ENCODE measurements around the gene ANKRD13A.

ANKRD13A gene

DNA sequence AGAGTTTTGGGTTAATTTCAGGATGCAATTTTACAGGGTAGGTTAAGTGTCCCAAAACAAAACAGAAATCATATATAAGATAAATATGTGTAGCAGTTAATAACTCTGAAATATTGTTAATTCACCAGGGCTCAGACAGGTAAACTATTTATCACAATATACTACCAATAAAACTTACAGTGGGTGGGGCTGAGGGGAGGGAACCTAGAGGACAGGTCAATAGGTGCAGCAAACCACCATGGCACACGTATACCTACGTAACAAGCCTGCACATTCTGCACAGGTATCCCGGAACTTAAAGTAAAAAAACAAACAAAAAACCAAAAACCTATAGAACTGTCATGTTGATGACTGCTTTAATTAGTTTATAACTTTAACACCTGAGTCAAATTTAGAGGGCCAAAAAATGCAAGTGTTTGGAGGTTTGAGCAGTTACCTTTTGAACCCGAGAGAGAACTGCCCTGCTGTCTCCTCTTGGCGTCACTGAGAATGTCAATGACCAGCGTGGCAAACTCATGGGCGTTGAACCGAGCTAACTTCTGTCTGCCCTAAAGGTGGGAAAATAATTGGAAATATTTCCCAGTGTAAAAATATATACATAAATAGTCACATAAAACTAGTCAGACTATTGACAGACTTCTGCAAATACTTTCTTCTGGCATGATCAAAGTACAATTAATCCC is 39.7 kb upstream of the ANKRD13A start:
- Histone ChIP-seq H3K9ac (ENCODE audit: insufficient read length) (no peak overlapping the region), H3K9me3 (ENCODE audit: low read depth, low read length) (no peaks in the 10 kb centered on the region), H3K36me3 (ENCODE audit: insufficient read depth, low read length) (peaks cover 19% of the 10 kb centered on the region), H3K4me3 (no peak overlapping the region), H3K27ac (no peak overlapping the region)
- TF ChIP-seq FOXP2 (optimal IDR thresholded peaks at IDR 0.05; ENCODE audit: control extremely low read depth, extremely low read length, insufficient read depth) (no peak), EZH2 (IDR thresholded peaks at IDR 0.05) (no peak), POLR2AphosphoS5 (IDR thresholded peaks at IDR 0.05; ENCODE audit: borderline replicate concordance, low read depth, low read length) (no peak)
- no peak for DNase-seq (ENCODE audit: low read depth, low spot score)

DNA sequence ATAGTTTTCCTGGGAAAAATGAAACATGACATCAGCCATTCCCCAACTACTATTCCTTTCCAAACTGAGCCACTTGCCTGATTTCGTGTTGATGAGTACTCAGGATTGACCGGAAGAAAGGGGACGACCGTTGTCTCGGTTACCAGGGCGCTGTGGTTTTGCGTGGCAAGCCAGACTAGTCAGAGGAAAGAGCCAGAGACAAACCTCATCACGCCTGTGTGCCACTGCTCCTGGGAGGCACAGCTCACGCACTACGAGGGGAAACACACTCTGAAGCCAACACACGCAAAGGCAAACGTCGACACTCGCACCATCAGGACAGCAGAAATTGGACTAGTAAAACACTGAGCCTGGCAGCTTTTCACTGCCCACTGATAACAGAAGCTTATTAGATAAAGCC is 38.0 kb upstream of the ANKRD13A start:
- no peak for TF ChIP-seq FOXP2 (optimal IDR thresholded peaks at IDR 0.05; ENCODE audit: control extremely low read depth, extremely low read length, insufficient read depth)
- no peak for TF ChIP-seq EZH2 (IDR thresholded peaks at IDR 0.05)
- TF ChIP-seq POLR2AphosphoS5 (IDR thresholded peaks at IDR 0.05; ENCODE audit: borderline replicate concordance, low read depth, low read length), result no peak
- DNase-seq (ENCODE audit: low read depth, low spot score), result no peak
- H3K27ac ChIP-seq, result no peak overlapping the region
- no peak overlapping the region for H3K9ac ChIP-seq (ENCODE audit: insufficient read length)
- no peaks in the 10 kb centered on the region for H3K9me3 ChIP-seq (ENCODE audit: low read depth, low read length)
- peaks cover 26% of the 10 kb centered on the region for H3K36me3 ChIP-seq (ENCODE audit: insufficient read depth, low read length)
- H3K4me3 ChIP-seq, result no peak overlapping the region

DNA sequence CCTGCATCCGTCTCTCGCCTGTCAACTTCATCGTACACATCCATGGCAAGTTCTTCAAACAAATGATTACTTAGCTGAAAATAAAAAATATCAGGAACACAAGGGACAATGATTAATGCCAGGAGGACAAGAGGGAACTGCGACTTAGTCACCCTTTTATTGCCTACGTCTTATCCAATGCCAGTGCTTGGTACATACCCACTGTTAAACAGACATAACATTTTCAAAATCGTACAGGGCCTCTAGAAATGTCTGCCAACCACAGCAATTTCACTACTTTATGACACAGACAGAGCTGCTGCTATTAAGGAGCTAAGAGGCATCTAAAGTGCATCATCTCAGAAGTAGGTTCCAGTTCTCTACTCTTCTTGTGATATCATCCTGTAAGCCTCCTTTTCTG is 37.6 kb upstream of the ANKRD13A start:
- Histone ChIP-seq H3K9me3 (ENCODE audit: low read depth, low read length) (no peaks in the 10 kb centered on the region), H3K27ac (no peak overlapping the region), H3K4me3 (no peak overlapping the region), H3K9ac (ENCODE audit: insufficient read length) (no peak overlapping the region), H3K36me3 (ENCODE audit: insufficient read depth, low read length) (peaks cover 26% of the 10 kb centered on the region)
- TF ChIP-seq POLR2AphosphoS5 (IDR thresholded peaks at IDR 0.05; ENCODE audit: borderline replicate concordance, low read depth, low read length), result no peak
- no peak for TF ChIP-seq FOXP2 (optimal IDR thresholded peaks at IDR 0.05; ENCODE audit: control extremely low read depth, extremely low read length, insufficient read depth)
- no peak for TF ChIP-seq EZH2 (IDR thresholded peaks at IDR 0.05)
- no peak for DNase-seq (ENCODE audit: low read depth, low spot score)

DNA sequence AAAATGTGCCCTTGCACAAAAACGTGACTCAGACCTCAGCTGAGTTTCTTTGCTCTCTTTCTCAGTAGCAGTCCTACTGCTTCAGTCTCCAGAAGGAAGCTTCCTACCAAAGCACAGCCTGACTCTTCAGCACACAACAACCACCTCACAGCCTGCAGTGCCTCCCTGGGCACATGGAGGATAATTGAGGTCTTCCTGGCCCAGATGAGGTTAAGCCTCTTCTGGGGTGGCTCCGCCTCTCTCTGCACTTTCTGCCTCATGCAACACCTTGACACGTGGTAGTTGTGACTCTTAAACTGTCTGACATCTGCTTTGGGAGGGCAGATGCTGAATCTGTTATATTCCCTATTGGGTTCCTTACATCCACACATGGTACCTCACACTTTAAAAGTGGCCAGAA is 36.8 kb upstream of the ANKRD13A start:
- TF ChIP-seq FOXP2 (optimal IDR thresholded peaks at IDR 0.05; ENCODE audit: control extremely low read depth, extremely low read length, insufficient read depth) (no peak), EZH2 (IDR thresholded peaks at IDR 0.05) (no peak), POLR2AphosphoS5 (IDR thresholded peaks at IDR 0.05; ENCODE audit: borderline replicate concordance, low read depth, low read length) (no peak)
- H3K36me3 ChIP-seq (ENCODE audit: insufficient read depth, low read length), result peaks cover 31% of the 10 kb centered on the region

DNA sequence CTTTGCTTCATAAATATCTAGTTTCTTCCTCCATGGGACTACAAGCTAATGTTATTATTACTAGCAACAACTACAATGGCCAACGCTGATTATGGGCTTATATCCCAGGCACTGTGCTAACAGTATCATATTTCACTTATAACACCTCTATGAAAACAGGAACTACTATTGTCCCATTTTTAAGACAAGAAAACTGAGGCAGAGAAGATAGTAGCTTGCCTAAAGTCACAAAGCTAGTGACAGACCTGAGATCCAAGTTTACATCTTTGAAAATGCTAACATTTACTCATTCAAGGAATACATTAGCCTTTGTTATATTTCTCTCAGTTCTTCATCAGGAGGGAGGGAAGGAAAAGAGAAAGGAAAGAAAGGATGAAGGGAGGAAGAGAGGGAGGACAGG is 35.9 kb upstream of the ANKRD13A start:
- DNase-seq (ENCODE audit: low read depth, low spot score), result no peak
- no peaks in the 10 kb centered on the region for H3K9me3 ChIP-seq (ENCODE audit: low read depth, low read length)
- peaks cover 31% of the 10 kb centered on the region for H3K36me3 ChIP-seq (ENCODE audit: insufficient read depth, low read length)
- no peak overlapping the region for H3K27ac ChIP-seq
- no peak overlapping the region for H3K9ac ChIP-seq (ENCODE audit: insufficient read length)
- TF ChIP-seq EZH2 (IDR thresholded peaks at IDR 0.05) (no peak), POLR2AphosphoS5 (IDR thresholded peaks at IDR 0.05; ENCODE audit: borderline replicate concordance, low read depth, low read length) (no peak), FOXP2 (optimal IDR thresholded peaks at IDR 0.05; ENCODE audit: control extremely low read depth, extremely low read length, insufficient read depth) (no peak)
- no peak overlapping the region for H3K4me3 ChIP-seq

More for the DNA sequence above, 36.8 kb upstream of the ANKRD13A start:
- Histone ChIP-seq H3K27ac (no peak overlapping the region), H3K9ac (ENCODE audit: insufficient read length) (no peak overlapping the region), H3K9me3 (ENCODE audit: low read depth, low read length) (no peaks in the 10 kb centered on the region), H3K4me3 (no peak overlapping the region)
- no peak for DNase-seq (ENCODE audit: low read depth, low spot score)

DNA sequence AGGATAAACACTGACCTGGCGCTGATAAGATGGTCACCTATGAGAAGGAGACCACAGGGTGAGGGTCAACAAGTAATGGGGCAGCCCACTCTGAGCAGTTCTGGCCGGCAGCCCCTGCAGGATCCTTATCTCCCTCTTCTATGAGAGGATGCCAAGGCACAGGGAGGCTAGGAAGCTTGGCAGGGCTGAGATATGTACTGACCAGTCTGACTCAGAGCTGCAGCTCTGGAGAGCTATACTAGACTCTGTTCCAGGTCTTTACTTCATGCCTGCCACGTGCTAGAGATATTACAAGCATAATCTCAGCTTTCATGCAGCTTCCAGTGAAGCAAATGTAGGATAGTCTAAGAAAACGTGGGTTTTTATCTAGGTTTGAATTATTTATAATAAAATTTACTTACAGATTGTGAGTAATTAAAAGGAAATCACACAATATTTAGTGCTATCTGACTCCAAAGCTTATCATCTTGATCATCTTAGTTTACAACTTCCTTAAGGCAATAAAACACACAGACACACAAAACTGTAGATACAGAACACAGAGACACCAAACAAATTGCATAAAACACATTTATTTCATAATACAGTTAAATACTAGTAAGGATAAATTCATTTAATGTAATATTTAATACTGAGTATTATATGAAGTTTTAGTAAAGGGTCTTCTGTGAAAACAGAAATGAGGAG is 35.3 kb upstream of the ANKRD13A start:
- H3K36me3 ChIP-seq (ENCODE audit: insufficient read depth, low read length), result peaks cover 31% of the 10 kb centered on the region
- DNase-seq (ENCODE audit: low read depth, low spot score), result no peak
- H3K4me3 ChIP-seq, result no peak overlapping the region
- TF ChIP-seq EZH2 (IDR thresholded peaks at IDR 0.05) (no peak), FOXP2 (optimal IDR thresholded peaks at IDR 0.05; ENCODE audit: control extremely low read depth, extremely low read length, insufficient read depth) (no peak), POLR2AphosphoS5 (IDR thresholded peaks at IDR 0.05; ENCODE audit: borderline replicate concordance, low read depth, low read length) (no peak)
- no peaks in the 10 kb centered on the region for H3K9me3 ChIP-seq (ENCODE audit: low read depth, low read length)
- no peak overlapping the region for H3K9ac ChIP-seq (ENCODE audit: insufficient read length)
- H3K27ac ChIP-seq, result no peak overlapping the region

DNA sequence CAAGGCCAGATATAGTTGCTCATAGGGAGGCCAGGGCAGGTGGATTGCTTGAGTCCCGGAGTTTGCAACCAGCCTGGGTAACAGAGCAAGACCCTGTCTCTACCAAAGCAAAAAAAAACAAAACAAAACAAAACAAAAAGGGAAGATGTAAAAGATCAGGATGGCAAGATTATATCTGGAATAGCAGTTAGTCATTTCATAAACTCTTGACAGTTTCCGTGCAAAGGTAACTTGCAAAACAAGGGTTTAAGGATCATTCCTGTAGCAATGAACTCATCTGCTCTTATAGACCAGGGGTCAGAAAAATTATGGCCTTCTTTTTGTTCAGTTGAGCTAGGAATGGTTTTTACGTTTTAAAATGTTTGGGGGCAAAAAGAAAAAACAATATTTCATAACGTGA is 32.7 kb upstream of the ANKRD13A start:
- Histone ChIP-seq H3K9ac (ENCODE audit: insufficient read length) (no peak overlapping the region), H3K36me3 (ENCODE audit: insufficient read depth, low read length) (peaks cover 17% of the 10 kb centered on the region), H3K9me3 (ENCODE audit: low read depth, low read length) (no peaks in the 10 kb centered on the region), H3K4me3 (no peak overlapping the region), H3K27ac (peak overlapping the region; percentile 55; the same call in 1 of the 2 replicates)
- no peak for DNase-seq (ENCODE audit: low read depth, low spot score)
- TF ChIP-seq POLR2AphosphoS5 (IDR thresholded peaks at IDR 0.05; ENCODE audit: borderline replicate concordance, low read depth, low read length) (no peak), EZH2 (IDR thresholded peaks at IDR 0.05) (no peak), FOXP2 (optimal IDR thresholded peaks at IDR 0.05; ENCODE audit: control extremely low read depth, extremely low read length, insufficient read depth) (no peak)

DNA sequence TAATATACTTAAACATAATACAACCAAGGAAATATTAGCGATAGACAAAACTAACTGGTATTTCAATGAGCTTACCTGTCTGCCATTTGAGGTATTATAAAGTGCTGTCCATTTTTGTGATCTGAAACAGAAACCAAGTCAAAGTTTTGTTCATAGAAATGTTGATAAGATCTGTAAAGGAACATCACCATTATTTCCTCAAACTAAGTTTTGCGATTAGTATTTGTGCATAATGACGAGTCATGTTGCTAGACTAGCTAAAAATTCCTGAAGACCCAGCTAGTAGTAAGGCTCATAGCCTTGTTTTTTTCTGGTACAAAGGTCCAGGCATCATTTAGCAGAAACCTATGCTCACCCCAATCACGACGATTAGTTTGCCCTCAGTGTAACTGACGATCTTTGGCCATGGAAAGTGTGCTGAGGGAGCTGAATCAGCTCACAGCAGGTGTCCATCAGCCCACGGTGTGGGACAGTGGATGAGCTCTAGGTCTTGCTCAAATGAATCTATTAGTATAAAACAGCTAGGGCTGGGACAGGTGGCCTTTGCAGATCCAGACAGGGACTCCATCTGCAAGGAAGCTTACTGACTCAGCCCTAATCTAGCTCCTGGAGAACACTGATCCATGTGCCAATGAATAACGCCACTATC is 31.7 kb upstream of the ANKRD13A start:
- H3K36me3 ChIP-seq (ENCODE audit: insufficient read depth, low read length), result peaks cover 17% of the 10 kb centered on the region
- no peaks in the 10 kb centered on the region for H3K9me3 ChIP-seq (ENCODE audit: low read depth, low read length)
- peak overlapping the region; percentile 55 for H3K27ac ChIP-seq
- no peak overlapping the region for H3K4me3 ChIP-seq
- H3K9ac ChIP-seq (ENCODE audit: insufficient read length), result no peak overlapping the region
- no peak for TF ChIP-seq POLR2AphosphoS5 (IDR thresholded peaks at IDR 0.05; ENCODE audit: borderline replicate concordance, low read depth, low read length)
- no peak for TF ChIP-seq FOXP2 (optimal IDR thresholded peaks at IDR 0.05; ENCODE audit: control extremely low read depth, extremely low read length, insufficient read depth)
- TF ChIP-seq EZH2 (IDR thresholded peaks at IDR 0.05), result no peak
- no peak for DNase-seq (ENCODE audit: low read depth, low spot score)

Data from SK-N-MC (cell line).